Choroid plexus epithelial cell (primary cell): Measurements from ENCODE around the gene ADTRP.

Source experiments
- DNase-seq: peaks from one replicate; pipeline ENCODE4 v3.0.0-alpha.2; 2010; ENCODE audit warnings: low read depth
- H3K4me3 ChIP-seq: 2 replicates; pipeline ENCODE4 v1.5.1; 2011; ENCODE audit warnings: low read depth, mild to moderate bottlenecking, control low read depth, low read length, moderate library complexity
- CTCF ChIP-seq: conservative IDR thresholded peaks from 2 replicates; pipeline ENCODE4 v1.5.1; 2011; ENCODE audit warnings: low read depth, mild to moderate bottlenecking, control low read depth, inconsistent platforms, low read length, moderate library complexity

ADTRP gene

GRCh38 chr6:11769244-11769643 is 9.4 kb downstream of the ADTRP start:
- H3K4me3 ChIP-seq = no peak overlapping the region
- no peak for DNase-seq
- TF ChIP-seq CTCF = no peak

- H3K4me3 ChIP-seq = no peak overlapping the region
- peak; percentile 48 for DNase-seq
- TF ChIP-seq CTCF = no peak
Measured at GRCh38 chr6:11767978-11768756, 10.4 kb downstream of the ADTRP start.

GRCh38 chr6:11767458-11767857 is 11.1 kb downstream of the ADTRP start:
- no peak for DNase-seq
- TF ChIP-seq CTCF = no peak
- H3K4me3 ChIP-seq = no peak overlapping the region

- peak; percentile 97 for DNase-seq
Measured at GRCh38 chr6:11766589-11767450, 11.8 kb downstream of the ADTRP start.

GRCh38 chr6:11766043-11766442 is 12.6 kb downstream of the ADTRP start:
- DNase-seq = peak; percentile 43
- TF ChIP-seq CTCF = peak; percentile 16
- H3K4me3 ChIP-seq = no peak overlapping the region

More at GRCh38 chr6:11766589-11767450, 11.8 kb downstream of the ADTRP start:
- no peak for TF ChIP-seq CTCF
- no peak overlapping the region for H3K4me3 ChIP-seq

GRCh38 chr6:11764250-11764604 is 14.4 kb downstream of the ADTRP start:
- TF ChIP-seq CTCF = no peak
- DNase-seq = no peak
- no peak overlapping the region for H3K4me3 ChIP-seq
